Upper lobe of right lung (tissue), 1 donor: ENCODE measurements around the gene KRT26. TPM values are rescaled to one million over a fixed set of nuclear protein-coding genes. Genes with fewer than 3 reads are reported as not detected.

Experiments
- total RNA-seq: library from RNA; stranded (reverse); fragmentation: NEBNext Ultra II Directional; extraction: Animal tissue kit (Norgen Biotek cat#: 25700); gene quantifications from one replicate; pipeline ENCODE4 v1.2.1, GENCODE V29; 2021
- donor health status: DM: no; HTN: yes; CAD: no; lungs with severe emphysema.

Gene KRT26
- total RNA-seq, 1 donor from 2014 or later, result not detected

Other genes with a start within 250 kb of the KRT26 start
- 1.1 TPM for gene CCR7, start 206.7 kb downstream of the KRT26 start, total RNA-seq
- gene SMARCE1, start 124.4 kb downstream of the KRT26 start, total RNA-seq, result 80.2 TPM
- 1.3 TPM for gene KRT222, start 107.0 kb downstream of the KRT26 start, total RNA-seq
- not detected for gene KRT24, start 68.4 kb downstream of the KRT26 start, total RNA-seq
- not detected for gene KRT25, start 16.9 kb downstream of the KRT26 start, total RNA-seq
- gene KRT27, start 10.3 kb upstream of the KRT26 start, total RNA-seq, result 0.55 TPM
- not detected for gene KRT28, start 27.8 kb upstream of the KRT26 start, total RNA-seq
- 36.8 TPM for gene KRT10, start 50.4 kb upstream of the KRT26 start, total RNA-seq
- gene KRT12, start 95.0 kb upstream of the KRT26 start, total RNA-seq, result not detected
- gene KRT20, start 113.0 kb upstream of the KRT26 start, total RNA-seq, result not detected
- 1.1 TPM for gene KRT23, start 165.4 kb upstream of the KRT26 start, total RNA-seq
- 0.35 TPM for gene KRT39, start 194.7 kb upstream of the KRT26 start, total RNA-seq
- not detected for gene KRT40, start 212.1 kb upstream of the KRT26 start, total RNA-seq
- not detected for gene KRTAP3-3, start 222.0 kb upstream of the KRT26 start, total RNA-seq
- gene KRTAP3-2, start 227.7 kb upstream of the KRT26 start, total RNA-seq, result not detected
- gene KRTAP3-1, start 236.9 kb upstream of the KRT26 start, total RNA-seq, result not detected